Measurements from ENCODE around the gene DDX28. TPM values are rescaled to one million over a fixed set of nuclear protein-coding genes. Genes with fewer than 3 reads are reported as not detected.

DDX28 gene
- total RNA-seq, 2 experiments from 2014 or later = 12.9 to 14.4 TPM

DNA sequence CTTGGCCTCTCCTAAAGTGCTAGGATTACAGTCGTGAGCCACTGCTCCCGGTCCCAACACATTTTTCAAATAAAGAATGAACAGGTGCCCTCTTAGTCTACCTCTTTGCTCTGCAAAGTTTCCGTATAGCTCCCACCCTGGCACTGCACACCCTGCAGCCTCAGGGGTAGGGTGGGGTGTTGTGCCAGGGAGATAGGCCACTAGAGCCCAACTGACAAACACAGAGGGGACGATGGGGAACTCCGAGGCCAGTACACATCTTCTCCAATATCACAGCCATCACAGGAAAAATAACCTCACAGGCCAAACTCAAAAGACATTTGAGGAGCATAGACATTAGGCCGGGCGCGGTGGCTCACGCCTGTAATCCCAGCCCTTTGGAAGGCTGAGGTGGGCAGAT lies 51.9 kb downstream of the DDX28 start:
- CTCF ChIA-PET = interaction anchor here (1.6 kb wide), 1 partner anchor 17 kb away, joined by 3 read pairs; no protein-coding TSS in a partner anchor
- H3K27me3 Mint-ChIP-seq = peaks cover 2% of the 10 kb centered on the region
- no peaks in the 10 kb centered on the region for H3K9me3 Mint-ChIP-seq
- H3K36me3 Mint-ChIP-seq (ENCODE audit: low read depth) = no peaks in the 10 kb centered on the region
- H3K4me1 Mint-ChIP-seq = peaks cover 22% of the 10 kb centered on the region
- DNase-seq = no peak
- POLR2A ChIA-PET = no interaction called here
- H3K27ac Mint-ChIP-seq = no peak overlapping the region
- H3K4me3 Mint-ChIP-seq = no peak overlapping the region

Other genes with a start within 250 kb of the DDX28 start
- 10 to 100 TPM; 28.2 to 30.4 TPM for gene RANBP10, start 216.7 kb downstream of the DDX28 start, total RNA-seq
- under 1 TPM; 0.27 to 0.33 TPM for gene TSNAXIP1, start 216.3 kb downstream of the DDX28 start, total RNA-seq
- gene THAP11, start 180.9 kb downstream of the DDX28 start, total RNA-seq = 10 to 100 TPM; 37.5 to 41.7 TPM
- 100 to 1,000 TPM; 112 to 140 TPM for gene NUTF2, start 176.3 kb downstream of the DDX28 start, total RNA-seq
- gene CENPT, start 175.5 kb downstream of the DDX28 start, total RNA-seq = 10 to 100 TPM; 62.1 to 64.0 TPM
- gene EDC4, start 150.2 kb downstream of the DDX28 start, total RNA-seq = 100 to 1,000 TPM; 114 to 128 TPM
- 1 to 10 TPM; 1.5 to 2.5 TPM for gene NRN1L, start 138.3 kb downstream of the DDX28 start, total RNA-seq
- 10 to 100 TPM; 21.3 to 21.5 TPM for gene PSKH1, start 130.0 kb downstream of the DDX28 start, total RNA-seq
- gene CTRL, start 91.4 kb downstream of the DDX28 start, total RNA-seq = 1 to 10 TPM; 7.2 to 9.4 TPM
- 100 to 1,000 TPM; 214 to 288 TPM for gene PSMB10, start 86.4 kb downstream of the DDX28 start, total RNA-seq
- 10 to 100 TPM; 12.9 to 15.3 TPM for gene LCAT, start 79.1 kb downstream of the DDX28 start, total RNA-seq
- gene SLC12A4, start 54.6 kb downstream of the DDX28 start, total RNA-seq = 10 to 100 TPM; 27.1 to 29.5 TPM
- under 1 TPM; 0.10 TPM for gene DPEP3, start 42.7 kb downstream of the DDX28 start, total RNA-seq
- 10 to 100 TPM; 12.4 to 14.2 TPM for gene DPEP2, start 23.7 kb downstream of the DDX28 start, total RNA-seq
- gene DPEP2NB, start 7.3 kb downstream of the DDX28 start, total RNA-seq = not detected
- 10 to 100 TPM; 21.5 to 23.4 TPM for gene DUS2, start 52 bp upstream of the DDX28 start, total RNA-seq
- 100 to 1,000 TPM; 146 to 159 TPM for gene NFATC3, start 62.1 kb upstream of the DDX28 start, total RNA-seq
- gene ESRP2, start 212.9 kb upstream of the DDX28 start, total RNA-seq = under 1 TPM in 1 of 2 experiments, not detected in 1; 0.08 TPM
- 10 to 100 TPM in 1 of 2 experiments, 1 to 10 TPM in 1; 8.4 to 10.1 TPM for gene PLA2G15, start 222.1 kb upstream of the DDX28 start, total RNA-seq
- gene SLC7A6, start 241.3 kb upstream of the DDX28 start, total RNA-seq = 100 to 1,000 TPM; 116 to 130 TPM

All from activated CD4-positive, alpha-beta T cell treated with anti-CD3 and anti-CD28 coated beads, Interleukin-2, amount 10 ng/mL, durations not matched to agents 7 days and 5 days (primary cell).